H1 (cell line): Measurements from ENCODE around the gene SLC66A2. TPM values are rescaled to one million over a fixed set of nuclear protein-coding genes. Genes with fewer than 3 reads are reported as not detected.

Source experiments
- CBX5 ChIP-seq: fragments of 300-800, 300-1000 bp; sonication (generic); IDR thresholded peaks from 2 replicates; pipeline ENCODE4 v1.7.1; 2016; ENCODE audit warnings: antibody characterized with exemption, low read length, low read depth
- CEBPB ChIP-seq: IDR thresholded peaks from 2 replicates; pipeline ENCODE4 v1.6.1; 2012; ENCODE audit warnings: low read depth, low read length
- CHD2 ChIP-seq: IDR thresholded peaks from 2 replicates; pipeline ENCODE4 v1.6.1; 2012; ENCODE audit warnings: low read length, improper control_type of control experiment
- RBBP5 ChIP-seq: IDR thresholded peaks from 2 replicates; pipeline ENCODE4 v1.7.1; 2012; ENCODE audit warnings: low read depth, mild to moderate bottlenecking, inconsistent platforms, low read length, moderate library complexity, borderline replicate concordance
- polyA plus RNA-seq, 7 experiments: library from polyadenylated mRNA; depleted of rRNA in 3 of 7; stranded (reverse) in 5 of 7; unstranded in 2 of 7; fragments of >200 nt in 5 of 7; fragments of 200-250 nt in 2 of 7; gene quantifications; 1 replicate in 5 of 7; 2 replicates in 1 of 7; 4 replicates in 1 of 7; pipeline versions ENCODE4 v1.2.1 to v1.2.3, GENCODE V29; 2011 to 2013; ENCODE audit warnings: missing spikeins in 2 of 7, mixed read lengths in 2 of 7
- total RNA-seq: library from RNA; stranded (reverse); fragmentation: NEBNext Ultra II Directional; extraction: Animal tissue kit (Norgen Biotek cat#: 25700); gene quantifications from 2 replicates; pipeline ENCODE4 v1.2.1, GENCODE V29; 2021

SLC66A2 gene
- total and polyA plus RNA-seq, 2 of the 8 experiments (the other 6 are each of a cell fraction or from before 2014, with no cell fraction given) = 15.0 to 18.9 TPM

DNA sequence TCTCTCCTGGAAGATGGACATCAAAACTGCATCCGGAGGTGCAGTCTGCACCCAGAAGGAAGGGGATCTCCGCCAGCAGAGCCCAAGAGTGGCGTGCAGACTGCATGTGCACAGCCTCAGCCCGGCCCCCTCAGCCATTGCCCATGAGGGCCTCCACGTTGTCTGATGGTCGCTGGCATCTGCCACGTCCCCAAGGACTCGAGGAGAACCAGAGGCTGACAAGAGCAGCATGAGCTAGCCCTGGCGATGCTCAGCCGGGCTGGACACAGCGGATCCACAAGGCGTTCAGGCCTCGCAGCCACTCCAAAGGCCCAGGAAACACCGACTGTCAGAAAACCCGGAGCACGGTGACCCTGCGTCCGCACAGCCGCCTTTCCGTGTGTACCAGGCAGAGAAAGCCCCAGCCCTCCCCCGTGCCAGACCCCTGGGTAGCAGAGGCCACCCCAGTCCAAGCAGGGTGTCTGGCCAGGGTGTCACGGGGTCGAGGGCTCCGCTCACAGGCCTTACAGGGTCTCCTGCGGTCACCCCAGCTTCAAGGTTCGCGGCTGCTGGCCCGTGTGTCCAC, 48.3 kb downstream of the SLC66A2 start (continued):
- TF ChIP-seq CEBPB = no peak
- TF ChIP-seq CHD2 = no peak
- TF ChIP-seq RBBP5 = no peak
- TF ChIP-seq CBX5 = no peak
